H1 (cell line): Measurements from ENCODE around the gene MUC5B. TPM values are rescaled to one million over a fixed set of nuclear protein-coding genes. Genes with fewer than 3 reads are reported as not detected.

Experiments
- ASH2L ChIP-seq: fragments of 200-600, 300-600 bp; sonication (generic); IDR thresholded peaks from one replicate; pipeline ENCODE4 v1.7.1; 2017; ENCODE audit warnings: low read length
- BRCA1 ChIP-seq: IDR thresholded peaks from 2 replicates; pipeline ENCODE4 v1.6.1; 2012; ENCODE audit warnings: low read depth, low read length, improper control_type of control experiment
- CHD1 ChIP-seq: IDR thresholded peaks from 2 replicates; pipeline ENCODE4 v1.6.1; 2012; ENCODE audit warnings: low read depth, low read length, improper control_type of control experiment
- CHD7 ChIP-seq: fragments of 300-600 bp; sonication (generic); IDR thresholded peaks from 2 replicates; pipeline ENCODE4 v1.7.1; 2012; ENCODE audit warnings: low read length, moderate library complexity, mild to moderate bottlenecking, inconsistent platforms; ENCODE audit not compliant: insufficient replicate concordance
- CTBP2 ChIP-seq: IDR thresholded peaks from 2 replicates; pipeline ENCODE4 v1.7.0; 2011; ENCODE audit warnings: borderline replicate concordance, mild to moderate bottlenecking, moderate library complexity, mixed read lengths, low read length; ENCODE audit not compliant: insufficient read depth, insufficient read length
- EGR1 ChIP-seq: IDR thresholded peaks from 2 replicates; pipeline ENCODE4 v1.6.1; 2011; ENCODE audit warnings: low read depth, low read length, borderline replicate concordance
- GABPA ChIP-seq: IDR thresholded peaks from 2 replicates; pipeline ENCODE4 v1.6.1; 2011; ENCODE audit warnings: mild to moderate bottlenecking, low read length, moderate library complexity, borderline replicate concordance; ENCODE audit not compliant: insufficient read depth
- HDAC2 ChIP-seq, 2 experiments: fragments of 300-600 bp in 1 of 2; sonication (generic) in 1 of 2; IDR thresholded peaks; 2 replicates each; pipeline ENCODE4 v1.6.1; 2011 to 2012; ENCODE audit warnings: low read depth in 2 of 2, low read length in 2 of 2, mild to moderate bottlenecking in 2 of 2, moderate library complexity in 2 of 2, borderline replicate concordance in 1 of 2, inconsistent platforms in 1 of 2
- JUND ChIP-seq: IDR thresholded peaks from 2 replicates; pipeline ENCODE4 v1.6.1; 2011; ENCODE audit warnings: mild to moderate bottlenecking, improper control_type of control experiment, low read length
- POLR2A ChIP-seq, 2 experiments: IDR thresholded peaks; 1 replicate in 1 of 2; 2 replicates in 1 of 2; pipeline ENCODE4 v1.6.1; 2011; ENCODE audit warnings: low read depth in 2 of 2, low read length in 2 of 2, mild to moderate bottlenecking in 2 of 2; ENCODE audit errors: control extremely low read depth in 1 of 2
- SAP30 ChIP-seq: fragments of 300-600 bp; sonication (generic); IDR thresholded peaks from 2 replicates; pipeline ENCODE4 v1.7.1; 2012; ENCODE audit warnings: low read length, moderate library complexity, mild to moderate bottlenecking, inconsistent platforms; ENCODE audit not compliant: insufficient read depth, insufficient replicate concordance
- SIX5 ChIP-seq: IDR thresholded peaks from 2 replicates; pipeline ENCODE4 v1.6.1; 2011; ENCODE audit warnings: mild to moderate bottlenecking, low read depth, low read length
- polyA plus RNA-seq, 7 experiments: library from polyadenylated mRNA; depleted of rRNA in 3 of 7; stranded (reverse) in 5 of 7; unstranded in 2 of 7; fragments of >200 nt in 5 of 7; fragments of 200-250 nt in 2 of 7; gene quantifications; 1 replicate in 5 of 7; 2 replicates in 1 of 7; 4 replicates in 1 of 7; pipeline versions ENCODE4 v1.2.1 to v1.2.3, GENCODE V29; 2011 to 2013; ENCODE audit warnings: missing spikeins in 2 of 7, mixed read lengths in 2 of 7
- total RNA-seq: library from RNA; stranded (reverse); fragmentation: NEBNext Ultra II Directional; extraction: Animal tissue kit (Norgen Biotek cat#: 25700); gene quantifications from 2 replicates; pipeline ENCODE4 v1.2.1, GENCODE V29; 2021

MUC5B gene
- total and polyA plus RNA-seq, 2 of the 8 experiments (the other 6 are each of a cell fraction or from before 2014, with no cell fraction given), result 0.02 to 0.03 TPM

DNA sequence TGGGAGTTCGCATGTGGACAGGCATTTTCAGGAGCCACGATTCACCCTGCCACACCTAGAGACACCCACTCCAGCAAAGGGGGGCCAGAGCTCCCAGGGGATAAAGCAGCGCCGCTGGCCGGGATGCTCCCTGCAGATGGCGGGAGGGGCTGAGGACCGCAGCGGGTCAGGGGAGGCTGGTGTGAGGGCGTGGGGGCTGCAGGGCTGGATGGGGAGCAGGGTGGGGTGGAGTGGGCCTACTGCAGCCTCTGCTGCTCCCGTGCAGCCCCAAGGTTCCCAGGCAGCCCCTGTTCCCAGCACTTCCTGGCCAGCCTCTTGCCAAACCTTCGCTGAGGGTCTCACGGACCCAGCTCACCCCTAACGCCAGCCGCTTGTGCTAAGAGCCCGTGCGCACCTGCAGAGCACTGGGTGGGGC lies 13.0 kb downstream of the MUC5B start (continued):
- TF ChIP-seq CHD7 (no peak), SIX5 (no peak), POLR2A (IDR thresholded peaks at IDR 0.05; ENCODE audit: control extremely low read depth in 1 of 2, low read depth in 2 of 2, low read length in 2 of 2) (no peak), SAP30 (no peak), ASH2L (no peak), EGR1 (no peak), BRCA1 (no peak), HDAC2 (IDR thresholded peaks at IDR 0.05; ENCODE audit: borderline replicate concordance in 1 of 2, low read depth in 2 of 2, low read length in 2 of 2) (no peak), JUND (no peak), GABPA (no peak), CTBP2 (no peak), CHD1 (no peak)
